ENCODE results near the gene ANO9. TPM values are rescaled to one million over a fixed set of nuclear protein-coding genes. Genes with fewer than 3 reads are reported as not detected.

The ANO9 gene
- total RNA-seq, 4 donors from 2014 or later = 11.0 to 22.1 (median 16.2) TPM

GRCh38 chr11:385594-386351 lies 56.0 kb downstream of the ANO9 start:
- Histone ChIP-seq H3K27ac (no peak overlapping the region), H3K9me3 (peaks cover 0 to 10% (median 0%) of the 10 kb centered on the region in 3 donors), H3K36me3 (no peaks in the 10 kb centered on the region), H3K4me1 (peaks cover 0 to 6% (median 0%) of the 10 kb centered on the region in 3 donors), H3K27me3 (peaks cover 0 to 4% (median 0%) of the 10 kb centered on the region in 4 donors), H3K4me3 (no peak overlapping the region)
- no peak for TF ChIP-seq POLR2A (IDR thresholded peaks at IDR 0.05)
- intact Hi-C loops (cut with DNase I) = no loop called here
- no peak for DNase-seq
- 95% methylated on average over 9 of the region's 19 CpGs; no CpG with 5 or more reads in 1 of the 2 donors for WGBS, 2 donors

- H3K36me3 ChIP-seq = peaks cover 0 to 7% (median 0%) of the 10 kb centered on the region in 3 donors
- peaks cover 0 to 10% (median 0%) of the 10 kb centered on the region in 3 donors for H3K9me3 ChIP-seq
- H3K27me3 ChIP-seq = peaks cover 0 to 4% (median 0%) of the 10 kb centered on the region in 4 donors
- intact Hi-C loops (cut with DNase I) = no loop called here
- no peak overlapping the region for H3K4me3 ChIP-seq
- H3K27ac ChIP-seq = no peak overlapping the region
- no CpG with 5 or more reads among the region's 16 CpGs for WGBS, 2 donors
- DNase-seq = no peak
- no peak for TF ChIP-seq POLR2A (IDR thresholded peaks at IDR 0.05)
- no peak for TF ChIP-seq CTCF (IDR thresholded peaks at IDR 0.05)
- H3K4me1 ChIP-seq = no peaks in the 10 kb centered on the region
Measured at GRCh38 chr11:384511-384910, 57.3 kb downstream of the ANO9 start.

- WGBS, 2 donors = 86 to 87% methylated on average over 6 to 7 of the region's 14 CpGs
- no peak for DNase-seq
- Histone ChIP-seq H3K4me3 (no peak overlapping the region), H3K36me3 (peaks cover 0 to 7% (median 0%) of the 10 kb centered on the region in 3 donors), H3K4me1 (no peaks in the 10 kb centered on the region), H3K27me3 (peaks cover 0 to 4% (median 0%) of the 10 kb centered on the region in 4 donors), H3K27ac (no peak overlapping the region), H3K9me3 (peaks cover 0 to 10% (median 0%) of the 10 kb centered on the region in 3 donors)
- intact Hi-C loops (cut with DNase I) = no loop called here
- TF ChIP-seq POLR2A (IDR thresholded peaks at IDR 0.05) (no peak), CTCF (IDR thresholded peaks at IDR 0.05) (no peak)
Measured at GRCh38 chr11:383431-383830, 58.4 kb downstream of the ANO9 start.

- 49 to 71% methylated on average over 4 to 5 of the region's 11 CpGs for WGBS, 2 donors
- peaks cover 0 to 7% (median 0%) of the 10 kb centered on the region in 3 donors for H3K36me3 ChIP-seq
- TF ChIP-seq CTCF (IDR thresholded peaks at IDR 0.05) = no peak
- TF ChIP-seq POLR2A (IDR thresholded peaks at IDR 0.05) = no peak
- DNase-seq = no peak
- H3K9me3 ChIP-seq = peaks cover 0 to 10% (median 0%) of the 10 kb centered on the region in 3 donors
- no peak overlapping the region for H3K27ac ChIP-seq
- intact Hi-C loops (cut with DNase I) = no loop called here
- H3K4me1 ChIP-seq = no peaks in the 10 kb centered on the region
- peaks cover 0 to 4% (median 0%) of the 10 kb centered on the region in 4 donors for H3K27me3 ChIP-seq
- no peak overlapping the region for H3K4me3 ChIP-seq
Measured at GRCh38 chr11:382081-382629, 59.7 kb downstream of the ANO9 start.

- H3K27ac ChIP-seq = no peak overlapping the region
- no peak for TF ChIP-seq POLR2A (IDR thresholded peaks at IDR 0.05)
- TF ChIP-seq CTCF (IDR thresholded peaks at IDR 0.05) = no peak
- WGBS, 2 donors = 79 to 87% methylated on average over 4 to 6 of the region's 35 CpGs
- H3K36me3 ChIP-seq = peaks cover 0 to 7% (median 0%) of the 10 kb centered on the region in 3 donors
- no peak for DNase-seq
- H3K9me3 ChIP-seq = peaks cover 0 to 5% (median 0%) of the 10 kb centered on the region in 3 donors
- H3K4me1 ChIP-seq = no peaks in the 10 kb centered on the region
- peaks cover 0 to 4% (median 0%) of the 10 kb centered on the region in 4 donors for H3K27me3 ChIP-seq
- intact Hi-C loops (cut with DNase I) = no loop called here
- H3K4me3 ChIP-seq = no peak overlapping the region
Measured at GRCh38 chr11:381501-382072, 60.2 kb downstream of the ANO9 start.

Data from esophagus squamous epithelium (tissue), 5 donors.